IMR-90 (cell line): ENCODE data around the gene SUN5. TPM values are rescaled to one million over a fixed set of nuclear protein-coding genes. Genes with fewer than 3 reads are reported as not detected.

Experiments
- ATAC-seq: fragments of 200-7000 bp; cut with Tn5 transposase; 2 replicates; pipeline ENCODE4 v1.9.1; 2020; ENCODE audit warnings: low read depth, mild to moderate bottlenecking, moderate library complexity
- BruUV-seq: library from RNA; stranded (reverse); fragments of 400-500 nt; replicated peaks from 2 replicates; lab custom pipeline; 2021; lab: Mats Ljungman, UMichigan
- CTCF ChIA-PET: fragments of 300-600 bp; formaldehyde crosslinking; extraction: SDS; loops from one replicate; lab custom pipeline; 2021; ENCODE audit warnings: antibody characterized with exemption; lab: Yijun Ruan, JAX
- POLR2A ChIA-PET: fragments of 300-600 bp; sonication (Branson Sonifier 250); formaldehyde crosslinking; loops from one replicate; lab custom pipeline; 2022; ENCODE audit warnings: antibody characterized with exemption; ENCODE audit not compliant: unreplicated experiment; lab: Charles Lee
- DNase-seq: peaks from one replicate; pipeline ENCODE4 v3.0.0; 2013
- H2AFZ ChIP-seq: replicated peaks from 2 replicates; pipeline ENCODE3; 2013; ENCODE audit warnings: low read length, mild to moderate bottlenecking; ENCODE audit not compliant: poor library complexity
- H2AK5ac ChIP-seq: 2 replicates; pipeline ENCODE4 v1.6.1; 2013; ENCODE audit warnings: low read depth, low read length, inconsistent platforms
- H2AK9ac ChIP-seq: replicated peaks from 2 replicates; pipeline ENCODE3; 2013; ENCODE audit warnings: mild to moderate bottlenecking, low read depth, low read length, moderate library complexity; ENCODE audit not compliant: poor library complexity
- H2BK120ac ChIP-seq: 2 replicates; pipeline ENCODE4 v1.6.1; 2013; ENCODE audit warnings: low read depth, low read length, inconsistent platforms
- H2BK15ac ChIP-seq: 3 replicates; pipeline ENCODE4 v1.6.1; 2013; ENCODE audit warnings: low read depth, low read length, inconsistent platforms
- H2BK20ac ChIP-seq: 2 replicates; pipeline ENCODE4 v1.6.1; 2013; ENCODE audit warnings: low read depth, mild to moderate bottlenecking, inconsistent platforms, low read length, moderate library complexity
- H2BK5ac ChIP-seq: 2 replicates; pipeline ENCODE4 v1.6.1; 2013; ENCODE audit warnings: mild to moderate bottlenecking, low read depth, low read length, inconsistent platforms; ENCODE audit not compliant: poor library complexity, severe bottlenecking
- H3K14ac ChIP-seq: replicated peaks from 2 replicates; pipeline ENCODE4 v1.6.1; 2013; ENCODE audit warnings: low read depth, low read length, inconsistent platforms
- H3K18ac ChIP-seq: 2 replicates; pipeline ENCODE4 v1.6.1; 2013; ENCODE audit warnings: low read depth, low read length, control low read depth
- H3K23ac ChIP-seq: 2 replicates; pipeline ENCODE4 v1.6.1; 2013; ENCODE audit warnings: low read depth, low read length, inconsistent platforms
- H3K27ac ChIP-seq: 2 replicates; pipeline ENCODE4 v1.5.1; 2013; ENCODE audit warnings: mild to moderate bottlenecking, control low read depth, low read length; ENCODE audit not compliant: insufficient read depth
- H3K27me3 ChIP-seq: 2 replicates; pipeline ENCODE4 v1.6.1; 2013; ENCODE audit warnings: low read length; ENCODE audit not compliant: control insufficient read depth, insufficient read depth
- H3K36me3 ChIP-seq: 2 replicates; pipeline ENCODE4 v1.6.1; 2013; ENCODE audit warnings: low read length, mixed read lengths; ENCODE audit not compliant: control insufficient read depth, insufficient read depth
- H3K4ac ChIP-seq: 2 replicates; pipeline ENCODE4 v1.6.1; 2013; ENCODE audit warnings: low read depth, low read length, inconsistent platforms
- H3K4me1 ChIP-seq: 2 replicates; pipeline ENCODE4 v1.6.1; 2013; ENCODE audit warnings: low read length, mixed read lengths; ENCODE audit not compliant: control insufficient read depth, insufficient read depth
- H3K4me2 ChIP-seq: 2 replicates; pipeline ENCODE4 v1.6.1; 2013; ENCODE audit warnings: low read depth, mild to moderate bottlenecking, control low read depth, low read length, moderate library complexity
- H3K4me3 ChIP-seq: 2 replicates; pipeline ENCODE4 v1.5.1; 2013; ENCODE audit warnings: low read depth, mild to moderate bottlenecking, control low read depth, low read length, moderate library complexity; ENCODE audit not compliant: insufficient read depth
- H3K56ac ChIP-seq: 2 replicates; pipeline ENCODE4 v1.6.1; 2013; ENCODE audit warnings: low read length, inconsistent platforms; ENCODE audit not compliant: insufficient read depth; ENCODE audit errors: extremely low read depth
- H3K79me1 ChIP-seq, 2 experiments: 2 replicates each; pipeline ENCODE4 v1.6.1; 2013; ENCODE audit warnings: low read length in 2 of 2, inconsistent platforms in 1 of 2, low read depth in 1 of 2
- H3K9ac ChIP-seq: 2 replicates; pipeline ENCODE4 v1.6.1; 2013; ENCODE audit warnings: low read depth, low read length, control low read depth
- H3K9me1 ChIP-seq: 2 replicates; pipeline ENCODE4 v1.6.1; 2013; ENCODE audit warnings: low read length, inconsistent platforms; ENCODE audit not compliant: insufficient read depth
- H3K9me3 ChIP-seq: 2 replicates; pipeline ENCODE4 v1.6.1; 2013; ENCODE audit warnings: low read length; ENCODE audit not compliant: control insufficient read depth, insufficient read depth
- H4K20me1 ChIP-seq: 2 replicates; pipeline ENCODE4 v1.6.1; 2013; ENCODE audit warnings: low read length, inconsistent platforms; ENCODE audit not compliant: insufficient read depth
- H4K5ac ChIP-seq: 2 replicates; pipeline ENCODE4 v1.6.1; 2013; ENCODE audit warnings: mild to moderate bottlenecking, low read depth, low read length, control low read depth
- H4K8ac ChIP-seq, 2 experiments: 2 replicates each; pipeline ENCODE4 v1.6.1; 2013; ENCODE audit warnings: low read depth in 2 of 2, low read length in 2 of 2, control low read depth in 1 of 2, inconsistent platforms in 1 of 2
- H4K91ac ChIP-seq: 2 replicates; pipeline ENCODE4 v1.6.1; 2013; ENCODE audit warnings: low read depth, low read length, inconsistent platforms; ENCODE audit not compliant: insufficient read depth
- BHLHE40 ChIP-seq: fragments of 150-350 bp; IDR thresholded peaks from 2 replicates; pipeline ENCODE4 v1.6.1; 2016; ENCODE audit warnings: mild to moderate bottlenecking, low read depth, low read length
- CEBPB ChIP-seq: IDR thresholded peaks from 2 replicates; pipeline ENCODE4 v1.6.1; 2012; ENCODE audit warnings: low read depth, low read length, improper control_type of control experiment
- CHD1 ChIP-seq: IDR thresholded peaks from 2 replicates; pipeline ENCODE4 v1.6.1; 2012; ENCODE audit warnings: low read depth, low read length, improper control_type of control experiment
- CTCF ChIP-seq: conservative IDR thresholded peaks from 2 replicates; pipeline ENCODE4 v1.5.1; 2012; ENCODE audit warnings: mild to moderate bottlenecking, low read depth, low read length, improper control_type of control experiment
- ELK1 ChIP-seq: fragments of 150-350 bp; IDR thresholded peaks from 2 replicates; pipeline ENCODE4 v1.6.1; 2016; ENCODE audit warnings: low read depth, mild to moderate bottlenecking, low read length, moderate library complexity, borderline replicate concordance
- FOS ChIP-seq: fragments of 150-350 bp; IDR thresholded peaks from 2 replicates; pipeline ENCODE4 v1.6.1; 2016; ENCODE audit warnings: low read depth, low read length
- MAFK ChIP-seq: IDR thresholded peaks from 2 replicates; pipeline ENCODE4 v1.6.1; 2012; ENCODE audit warnings: low read depth, low read length, improper control_type of control experiment
- MAZ ChIP-seq: IDR thresholded peaks from 2 replicates; pipeline ENCODE4 v1.6.1; 2012; ENCODE audit warnings: low read depth, mild to moderate bottlenecking, low read length, improper control_type of control experiment, moderate library complexity, borderline replicate concordance
- MXI1 ChIP-seq: IDR thresholded peaks from 2 replicates; pipeline ENCODE4 v1.6.1; 2012; ENCODE audit warnings: low read depth, mild to moderate bottlenecking, low read length, moderate library complexity, borderline replicate concordance
- NFE2L2 ChIP-seq: fragments of 150-350 bp; IDR thresholded peaks from 2 replicates; pipeline ENCODE4 v1.6.1; 2016; ENCODE audit warnings: low read depth, mild to moderate bottlenecking, low read length
- POLR2A ChIP-seq: IDR thresholded peaks from 2 replicates; pipeline ENCODE4 v1.6.1; 2012; ENCODE audit warnings: mild to moderate bottlenecking, low read depth, low read length
- RAD21 ChIP-seq: IDR thresholded peaks from 2 replicates; pipeline ENCODE4 v1.6.1; 2012; ENCODE audit warnings: low read length, improper control_type of control experiment
- RCOR1 ChIP-seq: IDR thresholded peaks from 2 replicates; pipeline ENCODE4 v1.6.1; 2012; ENCODE audit warnings: mild to moderate bottlenecking, low read length, improper control_type of control experiment; ENCODE audit not compliant: insufficient replicate concordance
- RFX5 ChIP-seq: IDR thresholded peaks from 2 replicates; pipeline ENCODE4 v1.8.0; 2012; ENCODE audit warnings: low read depth, mild to moderate bottlenecking, low read length, moderate library complexity
- SMC3 ChIP-seq: fragments of 150-350 bp; IDR thresholded peaks from 2 replicates; pipeline ENCODE4 v1.6.1; 2016; ENCODE audit warnings: low read depth, mild to moderate bottlenecking, antibody characterized with exemption, low read length, moderate library complexity
- USF2 ChIP-seq: fragments of 150-350 bp; IDR thresholded peaks from 2 replicates; pipeline ENCODE4 v1.6.1; 2017; ENCODE audit warnings: mild to moderate bottlenecking, antibody characterized with exemption, low read length, low read depth
- WGBS, 2 experiments: methylation state at CpG; one replicate each; pipeline versions ENCODE4 v1.1.5 to v1.1.7; 2013; ENCODE audit warnings: missing lambda C conversion rate in 2 of 2; ENCODE audit not compliant: insufficient read length in 1 of 2; ENCODE audit errors: extremely low coverage in 2 of 2; 5-methylcytosine and 5-hydroxymethylcytosine counted together
- dilution Hi-C: fragments of 300-500 bp; cut with HindIII; formaldehyde crosslinking; loops from one replicate; pipeline ENCODE4 v1.14.3; 2018; ENCODE audit warnings: low sequenced_read_pairs; ENCODE audit not compliant: unreplicated experiment
- in situ Hi-C: fragments of 300-500 bp; cut with MboI; formaldehyde crosslinking; loops from 3 replicates; pipeline ENCODE4 v1.14.3; 2019; ENCODE audit warnings: low sequenced_read_pairs, inconsistent platforms, mixed read lengths
- intact Hi-C: fragments of 100-400 bp; cut with micrococcal nuclease; formaldehyde crosslinking; loops from 2 replicates; pipeline ENCODE4 v1.10.0; 2022
- polyA plus RNA-seq, 3 experiments: library from polyadenylated mRNA; depleted of rRNA; stranded (reverse); fragments of >200 nt; gene quantifications; 2 replicates each; pipeline ENCODE4 v1.2.3, GENCODE V29; 2012; ENCODE audit warnings: low replicate concordance in 1 of 3
- total RNA-seq: library from RNA; depleted of rRNA; stranded (reverse); fragments of >200 nt; gene quantifications from 2 replicates; pipeline ENCODE4 v1.2.3, GENCODE V29; 2012

The SUN5 gene
- total and polyA plus RNA-seq, 2 of the 4 experiments (the other 2 are of a cell fraction): not detected

GRCh38 chr20:32993496-32994050, 10.7 kb downstream of the SUN5 start:
- H4K5ac ChIP-seq: no peak overlapping the region
- no peaks in the 10 kb centered on the region for H4K20me1 ChIP-seq
- H3K56ac ChIP-seq: no peak overlapping the region
- no peak overlapping the region for H3K27ac ChIP-seq
- ATAC-seq (no peak), DNase-seq (no peak)
- no peak overlapping the region for H2BK15ac ChIP-seq
- no peaks in the 10 kb centered on the region for H3K4me1 ChIP-seq
- in situ Hi-C loops: no loop called here
- CTCF ChIA-PET: no interaction called here
- peaks cover 5% of the 10 kb centered on the region for H3K27me3 ChIP-seq
- intact Hi-C loops: no loop called here
- H2BK120ac ChIP-seq: no peak overlapping the region
- dilution Hi-C loops: no loop called here
- 50% methylated on average over 5 of the region's 8 CpGs; no CpG with 5 or more reads in 1 of the 2 experiments for WGBS, 2 experiments
- no peaks in the 10 kb centered on the region for H3K79me1 ChIP-seq
- H2AFZ ChIP-seq: no peak overlapping the region
- H4K91ac ChIP-seq: no peak overlapping the region
- POLR2A ChIA-PET: no interaction called here
- H3K4me3 ChIP-seq: no peak overlapping the region
- no peak overlapping the region for H4K8ac ChIP-seq
- H3K14ac ChIP-seq: no peak overlapping the region
- H3K23ac ChIP-seq: no peak overlapping the region
- no peak overlapping the region for H2AK5ac ChIP-seq
- no TSS peak for BruUV-seq
- no peaks in the 10 kb centered on the region for H3K9me3 ChIP-seq
- H2AK9ac ChIP-seq: no peak overlapping the region
- no peak overlapping the region for H3K4ac ChIP-seq
- H3K36me3 ChIP-seq: no peaks in the 10 kb centered on the region
- H3K9me1 ChIP-seq: no peaks in the 10 kb centered on the region
- TF ChIP-seq USF2 (no peak), ELK1 (no peak), RCOR1 (no peak), MAFK (no peak), FOS (no peak), BHLHE40 (no peak), POLR2A (no peak), NFE2L2 (no peak), CTCF (no peak), SMC3 (no peak), MAZ (no peak), MXI1 (no peak), CEBPB (no peak), CHD1 (no peak), RAD21 (no peak), RFX5 (no peak)
- no peak overlapping the region for H3K4me2 ChIP-seq
- no peak overlapping the region for H3K9ac ChIP-seq
- no peak overlapping the region for H2BK5ac ChIP-seq
- no peak overlapping the region for H2BK20ac ChIP-seq
- H3K18ac ChIP-seq: no peak overlapping the region
